Myocyte (in vitro differentiated cells): Measurements from ENCODE around the gene SLC43A3. TPM values are rescaled to one million over a fixed set of nuclear protein-coding genes. Genes with fewer than 3 reads are reported as not detected.
A peak's percentile ranks its signal among the peaks of the same experiment; 100 is the strongest.

Source experiments
- DNase-seq: peaks from one replicate; pipeline ENCODE4 v3.0.0-alpha.2; 2012; ENCODE audit warnings: low read depth
- polyA plus RNA-seq: library from polyadenylated mRNA; unstranded; fragments of >200 nt; gene quantifications from one replicate; pipeline ENCODE4 v1.2.1, GENCODE V29; 2012; ENCODE audit warnings: missing spikeins
- total RNA-seq: library from RNA; depleted of rRNA; stranded (reverse); fragments of >200 nt; gene quantifications from 2 replicates; pipeline ENCODE4 v1.2.3, GENCODE V29; 2014

SLC43A3 gene
- 21.6 and 21.9 TPM in 2 replicates for total RNA-seq
- 7.8 TPM for polyA plus RNA-seq

DNA sequence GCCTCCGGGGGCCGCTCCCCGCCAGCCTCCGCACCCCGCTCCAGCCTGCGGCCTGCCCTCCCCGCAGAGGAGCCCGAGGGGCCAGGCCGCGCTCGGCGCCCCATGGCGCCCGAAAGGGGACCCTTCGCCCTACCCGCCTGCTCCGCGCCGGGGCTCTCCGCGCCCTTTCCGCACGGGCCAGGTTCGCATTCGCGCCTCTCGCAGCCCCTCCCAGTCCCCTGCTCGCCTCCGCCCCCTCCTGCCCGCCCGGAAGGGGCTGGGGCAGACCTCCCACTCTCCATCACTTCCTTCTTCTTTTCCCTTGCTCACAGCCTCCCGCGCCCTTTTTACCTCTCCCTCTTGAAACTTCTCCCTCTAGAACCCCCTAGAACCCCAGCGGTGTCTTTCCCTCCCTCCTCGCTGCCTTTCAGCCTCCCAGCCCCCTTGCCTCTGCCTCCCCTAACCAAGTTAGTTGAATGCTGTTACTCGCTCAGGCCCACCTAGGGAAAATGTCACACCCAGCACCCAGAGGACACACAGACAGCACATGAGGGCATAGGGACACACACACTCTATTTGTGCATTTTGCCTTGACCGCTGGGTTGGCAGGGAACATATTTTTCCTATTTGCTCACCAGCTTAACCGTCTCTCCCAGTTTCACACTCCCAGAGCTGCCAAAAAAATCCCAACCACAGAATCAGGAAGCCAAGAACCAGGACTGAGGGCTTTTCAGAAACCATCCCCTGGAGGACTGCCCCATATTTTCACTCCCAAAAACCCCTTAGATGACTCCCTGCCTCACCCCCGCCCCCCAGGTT, at the start of gene SLC43A3:
Gene SLC43A3, minus strand, starts transcription at position 193 of the 798 bp plus-strand sequence. CDS start 949 bp downstream, outside the sequence.
- peak; percentile 96 for DNase-seq

DNA sequence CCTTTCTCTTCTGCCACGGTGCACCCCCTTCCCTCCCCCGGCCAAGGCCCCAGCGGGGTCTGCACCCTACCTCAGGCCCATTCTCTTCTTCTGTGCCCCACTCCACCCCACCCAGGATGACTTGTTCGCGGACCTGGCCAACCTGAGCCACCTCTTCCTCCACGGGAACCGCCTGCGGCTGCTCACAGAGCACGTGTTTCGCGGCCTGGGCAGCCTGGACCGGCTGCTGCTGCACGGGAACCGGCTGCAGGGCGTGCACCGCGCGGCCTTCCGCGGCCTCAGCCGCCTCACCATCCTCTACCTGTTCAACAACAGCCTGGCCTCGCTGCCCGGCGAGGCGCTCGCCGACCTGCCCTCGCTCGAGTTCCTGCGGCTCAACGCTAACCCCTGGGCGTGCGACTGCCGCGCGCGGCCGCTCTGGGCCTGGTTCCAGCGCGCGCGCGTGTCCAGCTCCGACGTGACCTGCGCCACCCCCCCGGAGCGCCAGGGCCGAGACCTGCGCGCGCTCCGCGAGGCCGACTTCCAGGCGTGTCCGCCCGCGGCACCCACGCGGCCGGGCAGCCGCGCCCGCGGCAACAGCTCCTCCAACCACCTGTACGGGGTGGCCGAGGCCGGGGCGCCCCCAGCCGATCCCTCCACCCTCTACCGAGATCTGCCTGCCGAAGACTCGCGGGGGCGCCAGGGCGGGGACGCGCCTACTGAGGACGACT, 49.3 kb upstream of the SLC43A3 start:
- DNase-seq: no peak

DNA sequence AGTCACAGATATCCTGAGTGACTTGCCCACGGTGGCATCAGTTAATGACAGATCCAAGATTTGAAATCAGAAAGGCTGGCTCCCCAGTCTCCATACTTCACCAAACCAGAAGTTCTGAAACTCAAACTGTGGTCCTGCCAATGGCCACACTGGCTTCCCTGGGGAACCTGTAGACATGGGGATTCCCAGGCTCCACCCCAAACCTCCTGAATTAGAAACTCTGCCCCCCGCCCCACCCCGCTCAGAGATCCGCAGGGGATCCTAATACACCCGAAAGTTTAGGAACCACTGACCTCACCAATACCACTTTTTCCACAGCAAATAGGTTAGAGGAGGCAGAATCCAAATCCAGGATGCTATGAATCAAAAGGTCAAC, 48.7 kb upstream of the SLC43A3 start:
- no peak for DNase-seq

DNA sequence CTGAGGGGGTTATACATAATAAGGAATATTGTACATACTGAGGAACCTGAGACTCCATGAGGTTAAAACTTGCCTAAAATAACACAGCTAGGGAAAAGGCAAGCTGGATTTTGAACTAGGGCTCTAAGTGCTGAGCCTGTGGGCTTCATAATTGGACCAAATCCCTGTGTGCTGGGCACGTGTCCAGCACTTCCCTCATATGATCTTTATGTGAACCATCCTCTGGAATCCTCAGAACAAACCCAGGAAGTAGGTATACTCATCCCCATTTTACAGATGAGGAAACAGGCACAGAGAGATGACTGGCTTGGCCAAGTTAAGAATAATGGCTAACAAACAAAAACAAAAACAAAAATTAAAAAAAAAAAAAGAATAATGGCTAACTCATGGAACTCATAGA, 48.3 kb upstream of the SLC43A3 start:
- DNase-seq: no peak

DNA sequence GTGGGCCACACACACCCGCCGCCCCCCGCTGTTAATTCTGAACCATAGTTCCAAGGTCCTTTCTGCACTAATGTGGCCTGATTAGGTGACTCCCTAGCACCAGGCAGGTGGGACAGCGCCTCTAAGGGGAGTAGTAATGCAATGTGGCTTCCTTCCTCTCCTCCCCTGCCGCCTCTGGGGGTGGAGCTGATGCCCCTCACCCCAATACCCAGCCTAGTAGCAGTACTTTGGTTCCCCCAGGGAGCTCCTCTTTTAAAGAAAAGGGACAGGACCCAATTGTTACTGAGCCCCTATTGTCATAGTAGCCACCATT, 47.8 kb upstream of the SLC43A3 start:
- DNase-seq: no peak

DNA sequence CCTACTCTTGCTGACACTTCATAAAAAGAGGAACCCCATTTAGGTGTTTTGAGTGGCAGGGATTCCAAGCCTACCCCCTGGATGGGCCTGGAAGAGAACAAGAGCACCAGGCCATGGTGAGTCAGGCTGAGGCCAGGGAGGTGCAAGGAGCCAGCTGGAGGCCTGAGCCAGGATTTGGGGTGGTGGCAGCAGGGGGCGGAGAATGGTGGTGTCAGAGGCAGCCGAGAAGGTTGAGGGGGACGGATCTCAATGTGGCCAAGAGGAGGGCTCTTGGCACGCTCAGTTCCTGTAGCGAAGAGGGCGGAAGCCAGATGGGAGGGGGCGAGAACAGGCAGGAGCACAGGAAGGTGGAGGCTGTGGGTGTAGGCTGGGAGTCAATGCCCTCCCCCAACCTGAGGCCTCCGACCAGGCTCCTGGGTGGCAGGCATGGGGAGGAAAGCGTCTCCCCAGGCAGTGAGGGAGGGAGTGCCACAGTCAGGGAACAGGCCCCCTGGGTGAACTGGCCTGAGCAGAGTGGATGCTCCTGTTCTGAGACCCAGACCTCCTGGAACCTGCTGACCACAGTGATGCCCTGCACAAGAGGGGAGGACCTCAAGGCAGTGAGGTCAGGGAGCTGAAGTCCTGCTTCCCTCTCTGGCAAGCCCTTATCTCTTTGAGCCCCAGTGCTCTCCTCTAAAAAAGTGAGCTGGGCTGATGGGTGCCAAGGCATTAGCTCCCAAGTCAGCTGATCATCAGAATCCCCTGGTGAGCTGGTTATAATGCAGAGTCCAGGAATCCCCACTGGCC, 47.3 kb upstream of the SLC43A3 start:
- no peak for DNase-seq

DNA sequence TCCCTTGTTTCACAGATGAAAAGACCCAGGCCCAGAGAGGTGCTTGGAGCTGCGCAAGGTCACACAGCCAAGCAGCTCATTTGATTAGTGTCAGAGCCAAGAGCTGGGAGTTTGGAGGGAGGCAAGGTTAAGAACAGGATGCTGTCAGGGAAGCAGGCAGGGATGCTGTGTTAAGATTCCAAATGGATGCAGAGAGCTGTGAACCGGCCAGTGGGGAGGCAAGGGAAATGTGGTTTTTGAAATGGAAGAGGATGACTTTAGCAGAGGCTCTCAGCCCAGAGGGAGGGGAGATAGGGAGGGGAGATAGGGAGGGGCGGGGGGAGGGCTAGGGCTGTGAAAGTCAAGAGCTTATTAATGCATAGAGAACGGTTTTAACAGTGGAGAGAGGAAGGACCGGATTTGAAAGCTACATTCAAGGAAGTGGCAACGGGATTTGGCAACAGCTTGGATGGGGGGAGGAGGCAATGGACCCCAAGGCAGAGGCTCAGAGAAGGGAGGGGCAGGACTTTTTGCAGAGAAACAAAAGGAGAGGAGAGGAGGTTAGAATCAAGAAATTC, 46.4 kb upstream of the SLC43A3 start:
- no peak for DNase-seq

DNA sequence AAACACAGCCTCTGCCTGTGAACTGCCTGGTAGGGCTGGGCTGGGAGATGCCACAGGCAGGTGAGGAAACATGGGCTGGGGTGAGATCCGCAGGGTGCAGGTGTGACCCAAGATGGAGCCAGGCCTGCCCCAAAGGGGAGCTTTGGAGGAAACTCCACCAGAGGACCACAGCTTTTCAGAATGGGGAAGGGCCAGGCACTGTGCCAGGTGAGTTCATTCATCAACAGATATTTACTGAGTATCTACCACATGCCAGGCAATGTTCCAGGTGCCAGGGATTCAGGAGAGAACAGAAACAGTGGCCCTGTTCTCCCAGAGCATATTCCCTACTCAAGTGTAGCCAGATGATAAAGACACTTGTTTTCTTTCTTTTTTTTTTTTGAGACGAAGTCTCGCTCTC, 44.6 kb upstream of the SLC43A3 start:
- DNase-seq: no peak

DNA sequence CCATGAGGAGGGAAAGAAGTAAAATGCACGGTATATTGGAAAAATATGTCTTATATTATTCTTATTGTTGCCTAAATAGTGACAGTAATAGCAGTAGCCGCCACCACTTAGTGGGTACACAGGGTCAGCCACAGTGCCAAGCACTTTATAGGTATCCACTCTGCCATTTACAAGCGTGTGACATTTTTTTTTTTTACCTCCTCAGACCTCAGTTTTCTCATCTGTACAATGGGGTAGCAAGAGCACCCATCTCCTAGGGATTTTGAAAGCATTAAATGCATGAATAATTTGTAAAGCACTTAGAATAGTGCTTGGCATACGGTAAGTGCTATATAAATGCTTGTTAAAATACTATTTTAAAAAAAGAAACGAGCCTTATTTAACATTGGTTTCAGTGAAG, 42.3 kb upstream of the SLC43A3 start:
- no peak for DNase-seq

DNA sequence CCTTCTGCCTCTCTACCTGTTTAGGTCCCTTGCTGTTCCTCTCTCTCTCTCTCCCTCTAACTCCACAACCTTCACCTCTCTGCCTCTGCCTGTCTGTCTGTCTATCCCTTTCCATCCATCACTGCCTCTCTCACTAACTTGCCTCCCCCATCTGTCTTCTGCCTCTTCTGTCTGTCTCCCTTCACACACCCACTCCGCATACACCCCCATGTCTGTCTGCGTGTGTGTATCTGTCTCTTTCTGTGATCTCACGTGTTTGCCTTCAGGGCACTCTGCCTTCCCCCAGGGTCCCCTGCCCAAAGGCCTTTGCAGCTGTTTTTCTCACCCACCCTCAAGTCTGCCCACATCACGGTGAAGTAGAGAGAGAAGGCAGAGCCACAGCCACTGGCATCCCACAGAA, 41.4 kb upstream of the SLC43A3 start:
- no peak for DNase-seq

DNA sequence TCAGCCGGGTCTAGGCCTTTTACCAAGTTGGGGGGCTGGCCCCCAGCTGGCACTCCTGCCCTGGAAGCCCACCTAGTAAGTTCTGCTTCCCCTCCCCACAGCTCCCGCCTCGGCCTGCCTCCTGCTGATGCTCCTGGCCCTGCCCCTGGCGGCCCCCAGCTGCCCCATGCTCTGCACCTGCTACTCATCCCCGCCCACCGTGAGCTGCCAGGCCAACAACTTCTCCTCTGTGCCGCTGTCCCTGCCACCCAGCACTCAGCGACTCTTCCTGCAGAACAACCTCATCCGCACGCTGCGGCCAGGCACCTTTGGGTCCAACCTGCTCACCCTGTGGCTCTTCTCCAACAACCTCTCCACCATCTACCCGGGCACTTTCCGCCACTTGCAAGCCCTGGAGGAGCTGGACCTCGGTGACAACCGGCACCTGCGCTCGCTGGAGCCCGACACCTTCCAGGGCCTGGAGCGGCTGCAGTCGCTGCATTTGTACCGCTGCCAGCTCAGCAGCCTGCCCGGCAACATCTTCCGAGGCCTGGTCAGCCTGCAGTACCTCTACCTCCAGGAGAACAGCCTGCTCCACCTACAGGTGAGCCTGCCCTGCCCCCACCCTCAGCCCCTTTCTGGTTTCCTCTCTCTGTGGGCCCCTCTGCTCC, 40.7 kb upstream of the SLC43A3 start:
- DNase-seq: no peak

DNA sequence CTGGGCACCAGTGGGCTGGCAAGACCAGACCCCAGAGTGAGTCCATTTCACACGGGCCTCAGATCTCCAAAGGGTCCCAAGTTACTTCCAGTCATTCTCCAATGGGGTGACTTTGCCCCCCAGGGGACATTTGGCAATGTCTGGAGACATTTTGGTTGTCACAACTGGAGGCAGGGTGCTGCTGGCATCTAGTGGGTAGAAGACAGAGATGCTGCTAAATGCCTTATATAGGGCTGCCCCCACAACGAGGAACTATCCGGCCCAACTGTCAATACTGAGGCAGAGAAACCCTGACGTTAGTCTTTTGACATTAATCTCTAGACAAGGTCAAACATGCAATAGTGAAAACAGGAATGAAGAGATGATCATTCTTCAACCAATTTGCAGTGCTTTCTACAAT, 39.8 kb upstream of the SLC43A3 start:
- DNase-seq: no peak

DNA sequence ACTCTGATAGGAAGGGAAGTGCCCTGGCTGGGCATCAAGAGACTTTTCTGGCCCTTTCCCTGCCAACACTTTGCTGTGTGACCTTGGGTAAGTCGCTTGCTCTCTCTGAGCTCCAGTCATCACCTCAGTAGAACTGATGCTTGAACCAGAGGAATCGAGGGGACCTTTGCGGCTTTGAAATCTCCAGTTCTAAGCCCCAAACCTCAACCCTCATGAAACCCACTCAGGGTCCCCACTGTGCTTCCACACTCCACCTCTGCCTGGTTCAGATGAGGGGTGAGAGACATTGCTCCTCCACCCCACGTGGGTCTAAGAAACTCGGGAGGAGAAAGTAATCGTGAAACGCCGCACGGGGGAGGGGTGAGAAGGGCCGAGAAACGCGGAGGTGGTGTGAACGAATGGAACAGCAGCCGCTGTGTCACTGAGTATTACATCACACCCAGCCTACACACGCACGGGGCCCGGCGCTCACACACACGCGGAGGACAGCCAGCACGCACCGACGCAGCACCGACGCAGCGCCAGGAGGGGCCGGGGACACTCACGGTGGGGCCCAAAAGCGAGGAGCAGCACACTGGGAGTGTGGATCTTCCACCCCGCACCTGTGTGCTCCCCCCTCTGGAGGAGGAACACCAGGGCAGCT, 37.7 kb upstream of the SLC43A3 start:
- no peak for DNase-seq

DNA sequence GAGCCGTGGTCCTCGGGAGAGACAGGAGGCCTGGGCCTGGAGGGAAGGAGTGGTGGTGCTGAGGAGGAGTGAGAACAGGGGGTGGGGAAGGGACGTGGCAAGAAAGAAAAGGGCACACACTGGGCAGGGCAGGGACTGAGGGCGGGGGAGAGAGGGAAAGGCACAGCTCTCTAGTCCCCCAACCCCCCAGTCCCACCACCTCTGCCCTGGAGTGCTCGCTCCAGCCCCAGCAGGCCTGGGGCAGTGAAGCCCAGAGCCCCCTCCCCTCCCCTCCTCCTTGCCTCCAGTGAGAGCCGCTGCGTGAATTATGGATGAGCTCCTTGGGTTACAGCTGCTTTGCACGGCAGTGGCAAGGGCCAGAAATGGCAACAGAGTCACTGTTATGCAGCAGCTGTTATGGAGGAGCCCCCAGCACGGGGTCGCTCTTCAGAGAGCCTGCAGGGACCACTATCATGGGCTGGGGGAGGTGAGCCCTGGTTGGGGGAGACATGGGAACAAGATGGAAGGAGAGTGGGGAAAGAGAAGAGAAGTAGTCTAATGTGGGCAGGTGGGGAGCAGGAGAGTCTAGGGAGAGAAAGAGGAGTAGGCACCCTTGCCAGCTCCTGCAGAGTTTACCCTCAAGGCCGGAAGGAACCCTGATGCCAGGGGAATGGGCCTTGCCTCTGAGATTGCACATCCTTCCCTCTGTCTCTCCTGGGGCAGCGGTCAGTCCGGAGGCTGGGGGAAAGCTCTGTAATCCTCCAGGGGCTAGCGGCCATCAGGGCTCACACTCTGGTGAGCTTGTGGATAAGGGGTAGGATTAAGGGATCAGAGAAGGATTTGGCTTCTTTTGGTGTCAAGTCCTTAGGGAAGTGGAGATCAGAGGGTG, 37.0 kb upstream of the SLC43A3 start:
- DNase-seq: peak; percentile 82

DNA sequence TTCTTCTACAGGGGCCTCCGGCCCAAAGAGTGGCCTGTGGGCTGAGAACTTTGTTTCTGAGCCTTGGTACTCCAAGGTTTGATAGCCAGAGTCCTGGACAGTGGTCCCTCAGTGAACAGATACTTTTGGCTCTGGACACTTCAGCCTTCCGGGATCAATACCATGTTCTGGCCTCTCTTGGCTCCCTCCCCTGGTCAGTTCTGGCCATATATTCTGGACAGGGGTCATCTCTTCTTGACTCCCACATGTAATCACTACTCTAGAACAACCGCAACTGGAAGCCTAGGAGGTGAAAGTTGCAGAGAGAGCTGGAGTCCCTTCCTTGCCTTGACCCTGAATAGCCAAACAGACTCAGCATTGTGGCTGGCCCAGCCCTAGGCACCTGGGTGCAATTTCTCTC, 35.7 kb upstream of the SLC43A3 start:
- no peak for DNase-seq

DNA sequence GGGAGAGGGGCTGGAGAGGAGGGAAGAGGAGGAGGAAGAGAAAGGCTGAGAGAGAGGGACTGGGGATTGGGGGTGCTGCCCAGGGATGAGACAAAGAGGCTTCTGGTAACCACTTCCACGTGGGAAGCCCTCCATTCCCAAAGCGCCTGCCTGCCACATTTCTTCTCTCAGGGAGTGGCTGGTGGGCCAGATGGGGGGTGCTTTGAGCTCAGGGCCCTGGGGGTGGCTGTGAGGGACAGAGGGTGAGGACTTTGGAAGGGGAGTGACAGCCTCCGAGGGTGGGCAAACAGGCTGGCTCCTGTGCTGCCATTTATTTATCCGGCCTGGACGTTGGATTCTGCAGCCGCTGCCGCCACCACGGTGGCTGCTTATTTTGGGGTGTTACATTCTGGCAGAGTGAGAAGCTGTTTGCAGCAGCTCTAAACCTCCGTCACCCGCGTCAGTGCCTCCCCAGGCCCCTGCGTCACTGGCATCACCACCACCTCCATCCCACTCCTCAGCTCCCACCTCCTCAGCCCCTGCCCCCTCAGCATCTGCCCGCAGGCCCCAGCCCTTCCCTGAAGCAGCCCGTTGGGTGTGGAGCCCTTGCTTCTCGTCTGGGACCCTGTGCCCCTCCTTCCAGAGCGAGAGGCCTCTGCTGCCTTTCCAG, 35.0 kb upstream of the SLC43A3 start:
- DNase-seq: no peak

DNA sequence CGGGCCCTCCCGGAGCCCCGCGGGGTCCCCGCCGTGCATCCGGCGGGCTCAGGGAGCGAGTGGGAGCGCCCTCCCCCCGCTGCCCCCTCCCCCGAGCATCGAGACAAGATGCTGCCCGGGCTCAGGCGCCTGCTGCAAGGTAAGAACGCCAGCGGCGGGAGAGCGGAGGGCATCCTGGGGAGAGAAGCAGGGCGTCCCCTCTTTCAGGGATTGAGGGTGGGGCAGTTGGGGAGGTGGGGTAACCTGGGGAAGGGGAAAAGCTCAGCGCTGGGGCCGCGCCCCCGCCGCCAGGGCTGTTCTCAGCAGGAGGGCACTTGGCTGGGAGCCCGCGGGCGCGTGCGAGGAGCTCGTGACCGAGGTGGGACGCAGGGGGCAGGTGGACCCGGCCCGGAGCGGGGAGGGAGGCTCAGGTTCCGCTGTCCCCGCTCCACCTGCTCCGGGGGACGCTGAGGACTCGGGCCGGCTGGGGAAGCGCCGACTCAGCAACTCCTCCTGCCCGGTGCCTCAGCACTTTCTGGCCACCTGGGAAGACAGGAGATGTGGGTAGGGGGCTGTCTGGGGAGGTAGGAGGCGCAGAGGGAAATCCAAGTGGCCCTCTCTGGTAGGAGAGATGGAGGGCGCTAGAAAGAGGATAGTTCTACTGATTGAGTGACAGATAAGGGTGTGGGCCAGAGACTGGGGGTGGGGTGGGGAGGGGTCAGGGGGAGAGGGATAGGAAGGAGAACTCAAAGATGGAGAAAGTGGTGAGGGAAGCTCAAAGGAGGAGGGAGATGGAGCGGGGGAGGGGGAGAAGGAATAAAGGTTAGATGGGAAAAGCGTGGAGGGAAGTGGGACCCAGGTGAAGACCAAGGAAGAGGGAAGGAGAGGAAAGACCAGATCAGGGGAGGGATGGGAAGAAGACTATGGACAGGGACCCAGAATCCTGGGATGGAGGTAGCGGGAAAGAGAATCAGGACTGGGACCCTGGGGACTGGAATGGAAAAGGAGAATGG, 34.1 kb upstream of the SLC43A3 start:
- DNase-seq: no peak
